ENCODE data around the gene SMIM33.
A peak's percentile ranks its signal among the peaks of the same experiment; 100 is the strongest.
"Not testable (repeated sequence)": the region's sequence is repeated elsewhere in the genome, so short reads cannot be mapped to it uniquely, and the experiment has no call there.

SMIM33 gene

DNA sequence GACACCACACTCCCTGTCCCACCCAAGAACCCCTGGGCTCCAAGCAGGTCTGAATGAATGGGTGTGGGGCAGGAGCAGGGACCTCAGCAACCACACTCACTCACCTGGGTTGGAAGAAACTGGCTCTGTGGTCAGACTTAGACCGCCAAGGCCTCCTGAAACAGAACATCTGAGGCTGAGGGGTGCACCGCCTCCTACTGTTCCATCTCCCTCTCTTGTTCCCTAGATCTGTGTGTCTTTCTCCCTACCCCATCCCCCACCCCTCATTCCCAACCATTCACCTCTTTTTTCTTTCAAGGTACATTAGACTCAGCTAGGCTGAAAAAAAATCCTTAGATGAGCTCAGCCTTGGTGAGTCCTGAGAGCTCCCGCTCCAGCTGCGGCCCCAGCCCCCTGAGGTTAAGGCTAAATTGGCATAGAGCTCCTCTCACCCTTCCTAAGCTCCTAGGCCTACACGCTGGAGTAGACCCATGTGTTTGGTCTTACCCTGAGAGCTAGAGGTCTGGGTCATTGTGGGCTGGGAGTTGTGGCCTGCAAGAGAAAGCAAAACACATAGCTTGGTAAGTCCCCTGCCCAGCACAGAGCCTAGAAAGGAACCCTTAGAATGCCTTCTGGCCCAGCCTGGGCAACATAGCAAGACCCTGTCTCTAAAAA lies 13.0 kb upstream of the SMIM33 start:
- no peak for DNase-seq

DNA sequence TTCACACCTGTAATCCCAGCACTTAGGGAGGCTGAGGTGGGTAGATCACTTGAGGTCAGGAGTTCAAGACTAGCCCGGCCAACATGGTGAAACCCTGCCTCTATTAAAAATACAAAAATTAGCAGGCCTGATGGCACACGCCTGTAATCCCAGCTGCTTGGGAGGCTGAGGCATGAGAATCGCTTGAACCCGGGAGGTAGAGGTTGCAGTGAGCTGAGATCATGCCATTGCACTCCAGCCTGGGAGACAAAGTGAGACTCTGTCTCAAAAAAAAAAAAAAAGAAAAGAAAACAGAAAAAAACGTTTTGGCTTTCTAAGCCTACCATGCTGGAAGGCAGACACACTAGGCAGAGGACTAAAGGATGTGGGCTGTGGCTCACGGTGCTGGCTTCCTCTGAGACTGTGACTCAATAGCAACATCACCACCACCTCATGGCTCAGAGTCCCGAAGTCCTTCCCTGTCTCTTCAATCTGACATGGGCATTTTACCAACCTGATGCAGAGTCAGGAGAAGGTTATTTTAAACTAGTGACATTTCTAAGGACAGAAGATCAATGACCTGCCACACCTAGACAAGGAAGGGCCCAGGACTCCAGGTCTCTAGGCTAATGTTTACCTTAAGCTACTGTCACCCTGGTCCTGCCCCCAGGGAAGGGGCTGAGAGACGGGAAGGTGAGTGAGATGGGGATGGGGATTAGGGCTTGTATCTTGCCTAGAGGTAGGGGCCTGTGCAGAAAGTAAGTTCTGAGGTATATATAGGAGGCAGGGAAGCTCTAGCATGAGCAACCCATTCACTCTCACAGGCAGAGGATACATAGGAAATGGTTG lies 12.0 kb upstream of the SMIM33 start:
- peak; percentile 50 for DNase-seq

DNA sequence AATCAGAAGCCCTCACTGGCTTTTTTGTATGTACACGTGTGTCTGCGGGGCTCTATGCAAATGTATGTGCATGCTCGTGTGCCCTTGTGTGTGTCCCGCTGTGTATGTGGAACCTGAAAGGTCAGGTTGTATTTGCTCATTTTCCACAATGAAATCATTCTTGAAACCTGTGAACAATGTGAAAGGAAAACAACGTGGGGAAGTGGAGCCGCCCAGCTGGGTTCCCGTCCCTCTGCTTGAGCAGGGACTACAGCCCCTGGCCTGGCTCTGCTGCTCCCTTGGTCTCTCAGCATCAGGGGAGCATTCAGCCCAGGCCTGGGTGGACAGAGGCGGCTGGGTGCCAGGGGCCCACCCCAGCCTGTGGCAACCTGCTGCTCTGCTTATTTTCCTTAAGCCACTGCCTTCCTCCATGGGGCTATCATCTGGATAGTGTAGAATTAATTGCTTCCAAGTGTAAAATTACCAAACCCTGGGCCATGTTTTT lies 11.3 kb upstream of the SMIM33 start:
- peak; percentile 64 for DNase-seq

DNA sequence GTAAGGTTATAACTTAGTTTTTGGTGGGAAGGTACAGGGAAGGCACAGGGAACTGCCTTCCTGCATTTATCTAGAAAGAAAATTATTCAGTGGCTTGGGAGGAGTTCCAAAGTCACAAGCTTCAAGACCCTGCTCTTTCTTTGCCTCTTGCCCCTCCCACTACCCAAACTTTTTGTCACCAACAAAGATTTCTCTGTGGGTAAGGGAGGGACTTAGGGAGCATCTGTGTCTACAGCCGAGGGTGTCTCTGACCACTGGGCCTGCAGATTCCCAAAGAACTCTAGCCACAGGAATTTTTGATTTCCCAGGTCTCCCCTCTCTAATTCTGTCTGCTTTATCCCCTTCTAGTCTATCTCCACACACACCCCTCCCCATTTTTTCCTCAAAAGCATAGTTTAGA lies 10.3 kb upstream of the SMIM33 start:
- no peak for DNase-seq

DNA sequence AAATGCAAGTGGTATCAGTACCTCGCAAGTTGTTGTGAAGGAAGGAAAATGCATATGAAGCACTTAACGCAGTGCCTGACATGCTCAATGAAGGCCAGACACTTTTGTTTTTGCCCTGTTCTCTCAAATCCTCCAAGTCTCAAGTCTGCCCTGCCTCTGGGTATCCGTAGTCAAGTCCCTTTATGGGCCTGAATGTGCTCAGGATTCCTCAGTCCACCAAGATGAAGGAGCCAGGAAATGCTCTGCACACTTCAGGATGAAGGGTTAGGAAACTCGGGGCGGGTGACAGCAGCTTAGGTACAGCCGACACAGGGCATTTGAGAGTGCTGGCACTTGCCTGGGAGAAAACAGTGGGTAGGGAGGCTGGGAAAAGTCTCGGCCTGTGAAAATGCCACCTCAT lies 9.6 kb upstream of the SMIM33 start:
- DNase-seq, result no peak

DNA sequence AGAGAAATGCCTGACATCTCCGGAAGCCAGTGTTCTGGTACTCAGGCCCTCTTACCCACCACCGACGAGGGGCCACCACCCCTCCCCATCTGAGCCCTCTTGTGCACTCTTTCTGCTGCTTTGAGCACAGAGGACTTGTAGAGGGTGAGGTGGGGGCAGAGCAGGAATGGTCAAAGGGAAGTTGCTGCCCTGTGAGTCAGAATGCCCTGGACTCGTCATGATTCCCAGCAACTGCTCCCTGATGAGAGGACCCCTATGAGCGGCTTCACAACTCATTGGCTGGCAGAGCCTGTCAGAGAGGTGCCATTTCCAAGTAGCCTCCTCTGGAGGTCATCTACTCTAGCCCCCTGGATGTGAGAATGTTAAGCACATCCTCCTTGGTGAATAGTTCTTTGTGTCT lies 9.1 kb upstream of the SMIM33 start:
- DNase-seq, result no peak

DNA sequence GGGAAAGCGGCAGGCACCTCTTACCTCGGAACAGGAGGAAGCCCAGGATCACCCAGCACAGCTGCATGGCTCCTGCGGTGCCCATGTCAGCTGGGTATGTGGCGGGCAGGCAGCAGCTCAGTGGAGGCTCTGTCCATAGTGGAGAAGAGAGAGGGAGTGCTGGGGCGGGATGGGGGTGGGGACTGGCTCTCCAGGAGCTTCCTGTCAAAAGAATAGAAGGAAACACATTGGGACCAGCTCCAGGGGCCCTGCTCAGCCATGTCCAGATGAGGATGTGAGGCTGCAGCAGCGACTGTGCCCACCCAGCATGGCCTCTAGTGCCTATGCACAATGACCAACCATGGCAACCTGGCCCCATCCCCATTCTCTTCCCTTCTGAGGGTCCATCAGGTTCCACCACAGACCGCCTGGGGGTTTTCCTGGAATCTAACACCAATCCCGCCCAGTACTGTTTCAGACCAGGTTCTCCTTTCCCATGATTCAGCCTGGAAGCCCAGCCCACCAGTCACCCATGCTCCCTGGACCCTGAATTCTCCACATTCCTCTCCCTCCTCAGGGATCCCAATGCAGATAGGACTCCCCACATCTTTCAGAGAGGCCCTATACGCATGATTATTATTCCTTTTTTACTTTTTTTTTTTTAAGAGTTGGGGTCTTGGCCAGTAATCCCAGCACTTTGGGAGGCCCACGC lies 8.1 kb upstream of the SMIM33 start, which contains the start of gene ECSCR:
Gene ECSCR, minus strand, starts transcription at position 158 of the 691 bp plus-strand sequence. Its CDS starts 73 bp downstream, at position 85.
- DNase-seq, result peak; percentile 71

DNA sequence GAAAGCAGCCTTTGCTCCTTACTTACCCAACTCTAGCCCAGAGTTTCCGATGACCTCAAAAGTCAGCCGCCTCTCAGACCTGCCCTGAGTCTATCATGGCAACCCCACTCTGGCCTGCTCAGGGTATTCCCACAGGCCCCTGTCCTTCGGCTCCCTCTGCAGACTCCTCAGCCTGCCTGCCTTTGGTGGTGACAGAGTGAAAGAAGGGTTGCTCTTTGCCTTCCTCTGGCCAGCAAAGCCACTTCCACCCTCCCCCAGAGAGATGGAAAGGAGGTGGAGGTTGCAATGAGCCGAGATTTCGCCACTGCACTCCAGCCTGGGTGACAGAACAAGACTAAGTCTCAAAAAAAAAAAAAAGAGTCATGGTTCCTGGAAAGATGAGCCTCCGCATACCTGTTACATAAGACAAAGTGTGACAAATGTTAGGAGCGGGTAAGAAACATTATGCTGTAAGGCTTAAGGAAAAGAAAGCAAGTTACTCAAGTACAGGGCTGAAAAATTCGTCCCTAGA lies 2.3 kb upstream of the SMIM33 start:
- DNase-seq, result peak; percentile 17

DNA sequence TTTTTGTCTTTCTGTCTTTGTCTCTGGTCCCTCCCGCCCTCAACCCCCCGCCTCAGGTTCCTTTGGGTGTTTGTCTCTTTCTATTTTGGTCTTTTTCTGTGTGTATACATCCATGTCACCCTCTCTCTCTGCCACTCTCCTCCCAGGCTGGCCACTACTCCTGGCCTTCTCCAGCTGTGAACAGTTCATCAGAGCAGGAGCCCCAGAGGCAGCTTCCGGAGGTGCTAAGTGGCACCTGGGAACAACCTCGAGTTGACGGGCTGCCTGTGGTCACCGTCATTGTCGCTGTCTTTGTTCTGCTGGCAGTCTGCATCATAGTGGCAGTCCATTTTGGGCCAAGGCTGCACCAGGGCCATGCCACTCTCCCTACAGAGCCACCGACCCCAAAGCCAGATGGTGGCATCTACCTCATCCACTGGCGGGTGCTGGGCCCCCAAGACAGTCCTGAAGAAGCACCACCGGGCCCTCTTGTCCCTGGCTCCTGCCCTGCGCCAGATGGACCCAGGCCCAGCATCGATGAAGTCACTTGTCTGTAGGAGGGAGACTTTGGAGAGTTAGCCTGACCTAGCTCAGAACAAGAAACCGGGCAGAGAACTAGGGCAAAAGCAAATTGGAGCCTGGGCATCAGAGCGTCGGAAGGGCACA lies 1.7 kb downstream of the SMIM33 start:
- DNase-seq, result no peak

DNA sequence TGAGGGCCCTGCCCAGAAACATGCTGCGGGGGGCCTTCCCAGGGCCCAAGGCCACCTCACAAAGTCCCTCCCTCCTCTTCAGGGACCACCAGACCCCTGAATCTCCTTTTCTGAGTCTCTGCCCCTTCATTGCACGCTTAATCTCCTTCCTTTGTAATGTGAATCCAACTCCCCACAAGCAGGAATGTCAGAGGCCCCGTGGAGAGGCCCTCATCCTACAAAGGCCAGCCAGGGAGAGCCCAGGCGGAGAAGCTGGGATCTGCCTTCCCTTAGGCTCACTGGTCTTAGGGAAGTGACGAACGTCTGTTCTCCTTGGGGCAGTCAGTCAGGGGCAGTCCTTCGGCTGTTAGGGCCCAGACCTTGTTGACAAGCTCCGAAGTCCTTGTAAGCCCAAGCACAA lies 2.3 kb downstream of the SMIM33 start:
- DNase-seq, result peak; percentile 52

DNA sequence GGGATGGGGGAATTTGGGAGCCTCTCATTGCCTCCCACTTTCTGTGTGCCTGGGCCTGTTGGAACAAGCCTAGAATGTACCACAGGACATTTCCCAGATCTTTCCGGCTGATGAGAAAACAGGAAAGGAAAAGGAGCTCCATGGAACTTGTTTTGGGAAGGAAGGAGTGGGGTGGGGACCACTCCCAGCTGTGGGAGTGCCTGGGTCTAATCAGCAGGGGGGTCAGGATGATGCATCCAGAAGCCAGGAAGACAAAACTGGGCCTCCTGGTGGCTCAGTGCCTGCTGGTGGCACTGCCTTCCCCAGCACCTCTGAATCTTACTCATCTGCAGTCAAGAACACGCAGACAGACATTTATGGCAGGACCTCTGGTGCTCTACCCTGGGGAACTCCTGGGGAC lies 2.8 kb downstream of the SMIM33 start:
- DNase-seq, result peak; percentile 64

DNA sequence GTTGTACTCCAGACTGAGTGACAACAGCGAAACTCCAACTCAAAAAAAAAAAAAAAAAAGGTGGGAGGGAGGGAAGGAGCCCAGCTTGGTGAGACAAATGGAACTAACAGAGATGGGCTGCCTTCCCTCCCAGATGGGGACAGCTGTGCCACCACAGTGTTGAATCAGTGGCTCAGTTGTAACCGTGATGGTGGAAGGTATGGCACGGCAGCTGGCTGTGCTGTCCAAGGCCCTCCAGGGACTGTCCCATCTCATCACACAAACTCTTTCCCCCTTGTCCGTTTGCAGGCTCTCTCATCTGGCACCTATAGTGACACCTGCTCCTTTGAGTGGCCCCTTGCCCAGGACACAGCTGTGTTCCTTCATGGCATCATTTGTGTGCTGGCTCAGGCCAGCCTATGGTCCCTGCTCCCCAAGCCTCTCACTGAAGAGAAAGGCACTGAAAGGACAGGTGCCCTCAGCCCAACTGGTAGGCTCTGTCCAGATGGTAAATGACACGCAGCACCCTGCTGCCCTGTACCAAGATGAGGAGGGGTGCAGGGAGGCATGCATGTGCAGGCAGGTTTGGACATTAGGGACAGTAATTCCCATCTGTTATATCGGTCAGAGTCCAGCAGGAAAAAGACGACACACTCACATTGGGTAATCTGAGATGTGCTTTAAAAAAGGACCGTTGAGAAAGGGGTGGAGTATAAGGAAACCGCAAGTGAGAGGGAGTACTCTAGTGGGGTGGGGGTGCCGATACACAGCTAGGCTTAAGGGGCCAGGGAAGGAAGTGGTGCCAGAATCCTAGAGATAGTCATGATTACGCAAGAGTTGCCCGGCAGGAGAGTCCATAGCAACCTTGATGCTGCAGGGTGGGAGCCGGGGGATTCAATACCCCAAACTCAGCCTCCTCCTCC lies 4.3 kb downstream of the SMIM33 start:
- DNase-seq, result peak; percentile 95

DNA sequence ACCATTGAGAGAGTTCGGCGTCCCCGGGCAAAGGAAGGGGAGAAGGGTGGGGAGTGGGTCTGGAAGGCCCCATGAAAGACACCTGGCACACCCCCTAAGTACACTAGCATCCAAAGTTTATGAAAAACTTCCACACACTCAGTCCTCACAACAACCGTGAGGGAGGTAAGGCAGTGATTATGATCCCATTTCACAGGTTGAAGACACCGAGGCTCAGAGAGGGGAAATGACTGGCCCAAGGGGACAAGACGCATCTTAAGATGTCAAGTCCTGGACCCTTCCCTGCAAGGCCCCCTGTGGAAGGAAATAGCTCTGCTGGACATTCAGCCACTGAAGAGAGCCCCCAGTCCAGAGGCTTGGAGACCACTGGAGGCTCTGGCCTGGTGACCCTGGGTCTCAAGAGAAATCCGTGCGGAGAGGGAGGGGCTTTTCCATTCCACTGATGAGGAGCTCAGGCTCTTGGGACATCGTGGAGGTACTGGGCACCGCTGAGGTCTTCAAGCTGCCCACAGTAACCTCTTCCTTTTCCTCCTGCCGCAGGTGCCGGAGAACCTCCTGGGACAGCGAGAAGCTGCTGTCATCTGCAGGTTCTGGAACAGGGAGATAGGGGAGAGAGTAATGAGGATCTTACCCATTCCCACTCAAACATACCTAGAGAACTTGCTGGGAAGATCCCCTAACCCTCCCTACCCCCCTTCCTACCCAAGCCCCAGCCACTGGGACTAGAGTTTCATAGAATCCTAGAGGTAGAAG lies 5.2 kb downstream of the SMIM33 start:
- no peak for DNase-seq

DNA sequence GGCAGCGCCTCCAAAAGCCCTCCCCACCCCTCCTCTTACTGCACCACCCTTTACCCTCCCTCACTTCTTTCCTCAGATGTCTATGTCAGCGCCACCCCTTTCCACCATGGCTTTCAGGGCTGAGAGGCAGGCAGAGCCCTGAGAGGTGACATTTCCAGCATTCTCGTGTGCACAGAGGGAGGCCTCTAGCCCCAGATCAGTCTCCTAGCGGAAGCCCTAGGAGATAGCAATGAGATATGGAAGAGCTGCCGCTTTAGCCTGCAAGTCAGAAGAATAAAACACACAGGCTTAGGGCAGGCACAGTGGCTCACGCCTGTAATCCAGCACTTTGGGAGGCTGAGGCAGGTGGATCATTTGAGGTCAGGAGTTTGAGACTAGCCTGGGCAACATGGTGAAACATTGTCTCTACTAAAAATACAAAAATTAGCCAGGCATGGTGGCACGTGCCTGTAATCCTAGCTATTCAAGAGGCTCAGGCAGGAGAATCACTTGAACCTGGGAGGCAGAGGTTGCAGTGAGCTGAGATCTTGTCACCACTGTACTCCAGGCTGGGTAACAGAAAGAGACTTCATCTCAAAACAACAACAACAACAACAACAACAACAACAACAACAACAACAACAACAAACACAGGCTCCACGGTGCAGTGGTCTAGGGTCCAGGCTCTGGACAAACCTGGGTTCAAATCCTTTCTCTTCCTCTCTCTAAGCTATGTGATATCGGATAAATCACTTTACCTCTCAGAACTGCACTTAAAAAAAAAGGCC lies 8.0 kb downstream of the SMIM33 start:
- DNase-seq, result not testable (repeated sequence)

DNA sequence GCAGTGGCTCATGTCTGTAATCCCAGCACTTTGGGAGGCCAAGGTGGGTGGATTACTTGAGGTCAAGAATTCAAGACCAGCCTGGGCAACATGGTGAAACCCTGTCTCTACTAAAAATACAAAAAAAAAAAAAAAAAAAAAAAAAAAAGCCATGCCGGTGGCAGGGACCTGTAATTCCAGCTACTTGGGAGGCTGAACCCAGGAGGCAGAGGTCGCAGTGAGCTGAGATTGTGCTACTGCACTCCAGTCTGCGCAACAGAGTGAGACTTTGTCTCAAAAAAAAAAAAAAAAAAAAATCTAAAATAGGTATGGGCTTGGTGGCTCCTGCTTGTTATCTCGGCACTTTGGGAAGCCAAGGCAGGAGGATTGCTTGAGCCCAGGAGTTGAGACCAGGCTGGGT lies 8.9 kb downstream of the SMIM33 start:
- not testable (repeated sequence) for DNase-seq

DNA sequence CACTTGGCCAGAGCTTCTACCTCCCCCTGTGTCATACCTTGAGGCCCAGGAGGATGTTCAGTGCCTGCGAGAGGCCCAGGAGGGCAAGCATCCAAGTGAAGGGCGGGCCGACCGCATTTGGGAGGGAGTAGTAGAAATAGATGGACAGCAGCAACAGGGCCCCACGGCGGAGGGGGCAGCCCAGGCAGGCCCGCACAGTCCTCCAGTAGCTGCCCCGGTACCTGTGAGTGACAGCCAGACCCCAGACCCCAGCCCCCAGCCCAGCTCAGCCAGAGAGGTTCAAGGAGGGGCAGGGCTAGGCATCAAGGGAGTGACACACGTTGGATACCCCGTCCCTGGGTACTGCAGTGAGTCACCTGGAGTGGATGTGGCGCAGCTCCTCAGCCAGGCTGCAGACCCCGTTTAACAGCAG lies 10.3 kb downstream of the SMIM33 start:
- DNase-seq, result no peak

DNA sequence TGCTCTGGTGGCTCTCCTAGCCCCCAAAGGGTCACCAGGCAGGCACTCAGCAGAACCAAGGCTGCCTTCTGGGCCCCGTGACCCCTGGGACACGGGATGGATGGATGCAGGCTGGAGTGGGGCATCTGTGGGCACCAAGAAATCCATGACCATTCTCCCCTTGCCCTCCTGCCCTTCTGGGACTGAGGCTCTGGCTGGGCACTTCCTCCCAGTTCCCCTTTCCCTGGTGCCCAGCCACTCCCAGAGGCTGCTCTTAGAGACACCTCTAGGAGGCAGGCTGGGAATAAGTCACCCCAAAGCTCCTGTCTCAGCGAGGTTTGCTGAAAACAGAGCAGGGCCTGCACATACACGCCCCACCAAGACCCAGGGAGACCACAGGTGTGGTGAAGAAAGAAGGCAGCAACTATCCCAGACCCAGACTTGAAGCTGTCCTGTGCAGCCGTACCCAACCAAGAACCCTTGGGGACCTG lies 10.8 kb downstream of the SMIM33 start:
- peak; percentile 29 for DNase-seq

DNA sequence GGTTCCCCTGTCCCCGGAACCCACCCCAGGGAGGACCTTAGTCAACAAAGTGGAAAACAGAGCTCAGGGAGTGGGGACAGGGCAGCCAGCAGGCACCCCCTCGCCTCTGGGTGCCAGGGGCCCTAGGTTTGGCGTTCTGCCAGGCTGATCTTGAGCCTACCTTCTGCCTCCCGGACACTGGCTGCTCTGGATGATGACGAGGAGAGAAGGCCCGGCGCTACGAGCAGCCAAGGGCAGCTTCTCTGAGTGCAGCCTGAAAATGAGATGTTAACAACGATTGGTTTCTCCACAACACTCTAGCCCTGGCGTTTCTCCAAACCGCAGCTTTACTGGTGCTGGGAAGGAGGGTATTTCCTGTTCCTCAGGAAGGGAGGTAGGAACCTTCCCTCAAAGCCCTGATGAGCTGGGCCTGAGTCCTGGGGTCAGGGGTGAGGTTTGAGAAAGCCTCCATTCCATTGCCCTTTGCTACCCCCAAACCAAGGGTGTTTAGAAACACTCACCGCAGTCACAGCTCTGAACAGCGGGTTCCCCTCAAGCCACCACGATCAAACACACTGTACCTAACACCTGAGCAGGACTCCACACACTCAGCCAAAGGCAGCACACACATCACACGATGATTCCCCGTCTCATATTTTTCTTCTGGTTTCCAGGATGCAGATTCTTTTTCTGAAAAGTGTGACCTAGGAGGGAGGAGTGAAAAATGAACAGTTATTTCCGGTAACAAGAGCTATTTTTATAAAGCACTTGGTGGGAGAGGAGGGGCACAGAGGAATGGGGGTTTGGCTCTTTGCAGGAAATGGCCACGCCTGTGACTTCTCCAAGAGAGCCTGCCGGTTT lies 11.5 kb downstream of the SMIM33 start, which contains the start of gene STING1:
Gene STING1, minus strand, starts transcription at position 709 of the 840 bp plus-strand sequence. CDS start 1,054 bp downstream, outside the sequence.
- DNase-seq, result peak; percentile 72

DNA sequence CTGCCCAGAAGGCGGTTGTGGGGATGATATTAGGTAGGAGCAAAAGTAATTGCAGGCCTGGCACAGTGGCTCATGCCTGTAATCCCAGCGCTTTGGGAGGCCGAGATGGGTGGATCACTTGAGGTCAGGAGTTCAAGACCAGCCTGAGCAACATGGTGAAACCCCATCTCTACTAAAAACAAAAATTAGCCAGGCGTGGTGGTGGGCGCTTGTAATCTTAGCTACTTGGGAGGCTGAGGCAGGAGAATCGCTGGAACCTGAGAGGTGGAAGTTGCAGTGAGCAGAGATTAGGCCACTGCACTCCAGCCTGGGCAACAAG lies 12.0 kb downstream of the SMIM33 start:
- not testable (repeated sequence) for DNase-seq

Measured in NCI-H69 (cell line).